Spleen (tissue), 11 donors: ENCODE measurements around the gene KSR1. TPM values are rescaled to one million over a fixed set of nuclear protein-coding genes. Genes with fewer than 3 reads are reported as not detected.

Experiments used
- DNase-seq: peaks from one replicate; pipeline ENCODE4 v3.0.0-alpha.2; 2020
- H3K27ac ChIP-seq, 8 donors: fragments of 200-600 bp; sonication (generic) in 7 of 8; 1 replicate in 4 of 8; 2 replicates in 4 of 8; pipeline versions ENCODE4 v1.5.0 to v1.8.0; 2016 to 2021; ENCODE audit warnings: inconsistent platforms in 4 of 8, mild to moderate bottlenecking in 4 of 8, moderate library complexity in 1 of 8
- H3K27me3 ChIP-seq, 7 donors: fragments of 200-600 bp; sonication (generic) in 6 of 7; replicated peaks in 1 of 7; 1 replicate in 4 of 7; 2 replicates in 3 of 7; pipeline versions ENCODE4 v1.5.0 to v1.8.0; 2016 to 2021; ENCODE audit warnings: inconsistent platforms in 3 of 7, mild to moderate bottlenecking in 1 of 7
- H3K36me3 ChIP-seq, 6 donors: fragments of 200-600 bp; sonication (generic) in 5 of 6; 1 replicate in 4 of 6; 2 replicates in 2 of 6; pipeline versions ENCODE4 v1.5.0 to v1.8.0; 2016 to 2021; ENCODE audit warnings: inconsistent platforms in 2 of 6
- H3K4me1 ChIP-seq, 6 donors: fragments of 200-600 bp; sonication (generic) in 5 of 6; 1 replicate in 3 of 6; 2 replicates in 3 of 6; pipeline versions ENCODE4 v1.5.0 to v1.8.0; 2016 to 2021; ENCODE audit warnings: inconsistent platforms in 3 of 6
- H3K4me3 ChIP-seq, 8 donors: fragments of 200-600 bp; sonication (generic) in 7 of 8; 1 replicate in 4 of 8; 2 replicates in 4 of 8; pipeline versions ENCODE4 v1.5.0 to v1.8.0; 2016 to 2021; ENCODE audit warnings: inconsistent platforms in 4 of 8, mild to moderate bottlenecking in 4 of 8, moderate library complexity in 2 of 8
- H3K9me3 ChIP-seq, 8 donors: fragments of 200-600 bp; sonication (generic) in 7 of 8; 1 replicate in 4 of 8; 2 replicates in 4 of 8; pipeline versions ENCODE4 v1.5.0 to v1.8.0; 2016 to 2021; ENCODE audit warnings: inconsistent platforms in 4 of 8
- POLR2A ChIP-seq, 3 donors: fragments of 450-650 bp; IDR thresholded peaks; one replicate each; pipeline ENCODE4 v1.5.1; 2017; ENCODE audit warnings: antibody characterized with exemption in 3 of 3, mild to moderate bottlenecking in 1 of 3
- POLR2AphosphoS5 ChIP-seq, 3 donors: sonication (generic); formaldehyde crosslinking; IDR thresholded peaks; one replicate each; pipeline ENCODE4 v1.5.1; 2017; ENCODE audit warnings: antibody characterized with exemption in 3 of 3
- WGBS, 5 donors: extraction: QIAGEN DNeasy Blood & Tissue Kit in 3 of 5; methylation state at CpG; one replicate each; pipeline versions ENCODE4 v1.1.5 to v1.1.7; 2013 to 2018; 5-methylcytosine and 5-hydroxymethylcytosine counted together
- intact Hi-C: fragments of 100-400 bp; cut with DNase I; formaldehyde crosslinking; loops from one replicate; pipeline ENCODE4 v1.15.0; 2023; ENCODE audit warnings: low total_unique reads
- polyA plus RNA-seq, 3 donors: library from polyadenylated mRNA; stranded (reverse); fragments of 200-250 nt; gene quantifications; one replicate each; pipeline ENCODE4 v1.2.1, GENCODE V29; 2013
- total RNA-seq, 7 donors: library from RNA; depleted of rRNA in 3 of 7; stranded (reverse); fragments of >200 nt in 3 of 7; fragmentation: NEBNext Ultra II Directional in 4 of 7; extraction: Animal tissue kit (Norgen Biotek cat#: 25700) in 4 of 7; gene quantifications; one replicate each; pipeline versions ENCODE4 v1.1.0 to v1.2.1, GENCODE V29; 2016 to 2021
- TF ChIP-seq, protein P1 (sequence below), 11 experiments: fragments of 200-600 bp in 7 of 11; fragments of 450-650 bp in 4 of 11; sonication (generic) in 4 of 11; IDR thresholded peaks in 8 of 11; conservative IDR thresholded peaks in 3 of 11; 1 replicate in 7 of 11; 2 replicates in 4 of 11; pipeline versions ENCODE4 v1.4.0 to v1.8.0; 2016 to 2021; ENCODE audit warnings: antibody characterized with exemption in 11 of 11, inconsistent platforms in 4 of 11, mild to moderate bottlenecking in 1 of 11
- donor health status: healthy with polysubstance abuse.
- donor health status: DM: no; HTN: no; CAD: no; lungs with moderate emphysema.
- donor health status: DM: no; HTN: no; CAD: no.
- donor health status: Bipolar disorder and iron deficiency.
- donor health status: healthy.
- donor health status: DM: no; HTN: no; CAD: no.
- donor health status: DM: yes; HTN: yes; CAD: no.

KSR1 gene
- total and polyA plus RNA-seq, 10 donors, result 6.4 to 100 (median 46.0) TPM

DNA sequence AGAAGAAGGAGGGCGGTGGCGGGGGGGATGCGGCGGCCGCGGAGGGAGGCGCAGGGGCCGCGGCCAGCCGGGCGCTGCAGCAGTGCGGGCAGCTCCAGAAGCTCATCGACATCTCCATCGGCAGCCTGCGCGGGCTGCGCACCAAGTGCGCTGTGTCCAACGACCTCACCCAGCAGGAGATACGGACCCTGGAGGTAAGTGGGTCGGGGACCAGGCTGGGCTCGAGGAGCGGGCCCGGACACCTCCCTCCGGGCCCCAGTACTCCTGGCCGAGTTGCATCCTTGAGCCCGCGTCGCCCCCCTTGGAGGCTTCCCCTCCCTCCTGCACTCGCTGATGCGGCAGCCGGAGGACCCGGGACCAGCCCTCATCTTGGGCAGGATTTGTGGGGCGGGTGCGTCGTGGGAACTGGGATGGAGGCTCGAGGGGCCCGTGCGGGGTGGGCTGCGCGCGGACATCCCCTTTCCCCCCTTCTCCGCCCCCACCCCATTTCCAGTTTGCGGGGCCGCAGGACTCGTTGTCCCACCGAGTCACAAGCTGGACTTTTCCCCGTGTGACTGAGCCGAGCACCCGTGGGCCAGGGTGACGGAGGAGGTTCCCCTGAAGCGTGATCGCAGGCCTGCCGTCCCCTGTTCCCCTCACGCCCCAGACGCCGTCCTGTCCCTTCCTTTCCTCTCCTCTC lies 572 bp downstream of the KSR1 start:
- no peaks in the 10 kb centered on the region for H3K27me3 ChIP-seq
- H3K4me3 ChIP-seq, result peak overlapping the region; percentile 75 to 96 (median 84)
- DNase-seq, result peak; percentile 87
- WGBS, 5 donors, result 0 to 3% (median 1%) methylated on average over 25 to 57 of the region's 57 CpGs
- intact Hi-C loops, result loop anchor here (10.0 kb wide), 2 partner anchors 102 to 138 kb away; no protein-coding TSS in a partner anchor
- no peaks in the 10 kb centered on the region for H3K9me3 ChIP-seq
- H3K4me1 ChIP-seq, result peaks cover 6 to 57% (median 37%) of the 10 kb centered on the region in 6 donors
- H3K27ac ChIP-seq, result peak overlapping the region; percentile 57 to 88 (median 83)
- H3K36me3 ChIP-seq, result no peaks in the 10 kb centered on the region
- no peak for TF ChIP-seq POLR2A (IDR thresholded peaks at IDR 0.05)
- TF ChIP-seq, protein P1, sequence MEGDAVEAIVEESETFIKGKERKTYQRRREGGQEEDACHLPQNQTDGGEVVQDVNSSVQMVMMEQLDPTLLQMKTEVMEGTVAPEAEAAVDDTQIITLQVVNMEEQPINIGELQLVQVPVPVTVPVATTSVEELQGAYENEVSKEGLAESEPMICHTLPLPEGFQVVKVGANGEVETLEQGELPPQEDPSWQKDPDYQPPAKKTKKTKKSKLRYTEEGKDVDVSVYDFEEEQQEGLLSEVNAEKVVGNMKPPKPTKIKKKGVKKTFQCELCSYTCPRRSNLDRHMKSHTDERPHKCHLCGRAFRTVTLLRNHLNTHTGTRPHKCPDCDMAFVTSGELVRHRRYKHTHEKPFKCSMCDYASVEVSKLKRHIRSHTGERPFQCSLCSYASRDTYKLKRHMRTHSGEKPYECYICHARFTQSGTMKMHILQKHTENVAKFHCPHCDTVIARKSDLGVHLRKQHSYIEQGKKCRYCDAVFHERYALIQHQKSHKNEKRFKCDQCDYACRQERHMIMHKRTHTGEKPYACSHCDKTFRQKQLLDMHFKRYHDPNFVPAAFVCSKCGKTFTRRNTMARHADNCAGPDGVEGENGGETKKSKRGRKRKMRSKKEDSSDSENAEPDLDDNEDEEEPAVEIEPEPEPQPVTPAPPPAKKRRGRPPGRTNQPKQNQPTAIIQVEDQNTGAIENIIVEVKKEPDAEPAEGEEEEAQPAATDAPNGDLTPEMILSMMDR (IDR thresholded peaks at IDR 0.05 in 8 of 11, conservative IDR thresholded peaks at IDR 0.05 in 3 of 11), result no peak
- TF ChIP-seq POLR2AphosphoS5 (IDR thresholded peaks at IDR 0.05), result peak in 1 of 3 donors; percentile 32

DNA sequence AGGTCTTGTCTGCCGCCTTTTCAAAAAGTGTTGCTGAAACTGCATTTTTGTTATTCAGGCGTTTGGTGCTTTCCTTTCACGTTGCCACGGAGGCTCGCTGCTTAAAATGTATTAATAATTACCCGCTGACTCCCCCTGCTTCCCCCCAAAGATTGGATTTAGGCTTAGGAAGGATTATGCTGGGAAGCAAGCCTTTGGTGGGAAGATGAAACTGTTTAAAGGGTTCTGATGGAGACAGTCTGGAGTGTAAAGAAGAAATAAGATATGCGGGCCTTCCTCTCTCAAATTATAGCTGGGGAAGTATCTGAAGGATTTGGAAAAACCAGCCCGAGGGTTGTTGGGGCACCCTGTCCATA lies 1.1 kb downstream of the KSR1 start:
- H3K9me3 ChIP-seq, result no peaks in the 10 kb centered on the region
- no peaks in the 10 kb centered on the region for H3K36me3 ChIP-seq
- peak overlapping the region; percentile 75 to 96 (median 84) for H3K4me3 ChIP-seq
- peaks cover 6 to 62% (median 42%) of the 10 kb centered on the region in 6 donors for H3K4me1 ChIP-seq
- DNase-seq, result no peak
- intact Hi-C loops, result loop anchor here (10.0 kb wide), 2 partner anchors 103 to 137 kb away; no protein-coding TSS in a partner anchor
- peak overlapping the region in 5 of 8 donors; percentile 75 to 88 (median 84) for H3K27ac ChIP-seq
- no peaks in the 10 kb centered on the region for H3K27me3 ChIP-seq
- WGBS, 5 donors, result 7 to 13% (median 9%) methylated on average over 8 of the region's 8 CpGs
- TF ChIP-seq POLR2A (IDR thresholded peaks at IDR 0.05) (no peak), POLR2AphosphoS5 (IDR thresholded peaks at IDR 0.05) (no peak)
- TF ChIP-seq, protein P1 (IDR thresholded peaks at IDR 0.05 in 8 of 11, conservative IDR thresholded peaks at IDR 0.05 in 3 of 11), result no peak

GRCh38 chr17:27457731-27458523 lies 1.7 kb downstream of the KSR1 start:
- Histone ChIP-seq H3K4me1 (peaks cover 6 to 68% (median 46%) of the 10 kb centered on the region in 6 donors), H3K36me3 (no peaks in the 10 kb centered on the region), H3K27me3 (no peaks in the 10 kb centered on the region), H3K9me3 (no peaks in the 10 kb centered on the region), H3K27ac (peak overlapping the region in 3 of 8 donors; percentile 84 to 88 (median 84)), H3K4me3 (peak overlapping the region; percentile 75 to 96 (median 84))
- DNase-seq, result no peak
- TF ChIP-seq, protein P1 (IDR thresholded peaks at IDR 0.05 in 8 of 11, conservative IDR thresholded peaks at IDR 0.05 in 3 of 11), result no peak
- no peak for TF ChIP-seq POLR2AphosphoS5 (IDR thresholded peaks at IDR 0.05)
- TF ChIP-seq POLR2A (IDR thresholded peaks at IDR 0.05), result no peak
- 45 to 62% (median 49%) methylated on average over 14 of the region's 14 CpGs for WGBS, 5 donors
- intact Hi-C loops, result loop anchor here (10.0 kb wide), 2 partner anchors 103 to 137 kb away; no protein-coding TSS in a partner anchor
